HFFc6 (cell line): ENCODE results near the gene TMEM87B. TPM values are rescaled to one million over a fixed set of nuclear protein-coding genes. Genes with fewer than 3 reads are reported as not detected.

Source experiments
- DNase-seq: peaks from one replicate; pipeline ENCODE4 v3.0.0-alpha.2; 2018
- H3K27ac Mint-ChIP-seq: 2 replicates; pipeline ENCODE4 v1.8.0; 2020; ENCODE audit warnings: mild to moderate bottlenecking, mixed read lengths
- H3K27me3 Mint-ChIP-seq: 2 replicates; pipeline ENCODE4 v1.8.0; 2021; ENCODE audit warnings: mild to moderate bottlenecking, moderate library complexity, mixed read lengths; ENCODE audit not compliant: insufficient read depth
- H3K36me3 Mint-ChIP-seq: 2 replicates; pipeline ENCODE4 v1.8.0; 2021; ENCODE audit warnings: low read depth, mixed read lengths
- H3K4me1 Mint-ChIP-seq: 2 replicates; pipeline ENCODE4 v1.8.0; 2020; ENCODE audit warnings: low read depth, mixed read lengths
- H3K4me3 Mint-ChIP-seq: 2 replicates; pipeline ENCODE4 v1.8.0; 2020; ENCODE audit warnings: mild to moderate bottlenecking, moderate library complexity, mixed read lengths
- H3K9me3 Mint-ChIP-seq: 2 replicates; pipeline ENCODE4 v1.8.0; 2020; ENCODE audit warnings: mild to moderate bottlenecking, mixed read lengths
- total RNA-seq, 6 experiments: library from RNA; stranded (reverse); fragmentation: NEBNext Ultra II Directional; extraction: Animal tissue kit (Norgen Biotek cat#: 25700); gene quantifications; 2 replicates in 1 of 6; 3 replicates in 5 of 6; pipeline ENCODE4 v1.2.3, GENCODE V29; 2021
- TF ChIP-seq, protein P1 (sequence below): fragments of 200-600 bp; sonication (generic); IDR thresholded peaks from 2 replicates; pipeline ENCODE4 v1.5.0; 2021; ENCODE audit warnings: antibody characterized with exemption, mild to moderate bottlenecking

The TMEM87B gene
- total RNA-seq, 6 experiments from 2014 or later, result 37.9 to 51.6 (median 39.7) TPM

DNA sequence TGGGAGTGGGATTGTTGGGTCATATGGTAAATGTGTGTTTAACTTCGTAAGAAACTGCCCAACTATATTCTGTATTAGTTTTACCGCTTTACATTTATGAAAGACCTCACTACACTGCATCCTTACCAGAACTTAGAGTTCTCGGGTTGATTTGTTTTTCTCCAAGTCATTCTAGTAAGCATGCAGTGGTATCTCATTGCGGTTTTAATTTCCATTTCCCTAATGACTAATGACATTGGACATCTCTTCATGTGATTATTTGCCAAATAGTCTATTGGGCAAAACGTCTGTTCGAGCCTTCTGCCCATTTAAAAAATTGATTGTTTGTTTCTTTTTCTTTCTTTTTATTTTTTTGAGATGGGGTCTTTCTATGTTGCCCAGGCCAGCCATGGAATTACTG lies 89.9 kb downstream of the TMEM87B start:
- Mint-ChIP-seq H3K36me3 (peaks cover 18% of the 10 kb centered on the region), H3K27ac (no peak overlapping the region), H3K4me3 (no peak overlapping the region), H3K9me3 (no peaks in the 10 kb centered on the region), H3K27me3 (no peaks in the 10 kb centered on the region), H3K4me1 (peaks cover 38% of the 10 kb centered on the region)
- TF ChIP-seq, protein P1, sequence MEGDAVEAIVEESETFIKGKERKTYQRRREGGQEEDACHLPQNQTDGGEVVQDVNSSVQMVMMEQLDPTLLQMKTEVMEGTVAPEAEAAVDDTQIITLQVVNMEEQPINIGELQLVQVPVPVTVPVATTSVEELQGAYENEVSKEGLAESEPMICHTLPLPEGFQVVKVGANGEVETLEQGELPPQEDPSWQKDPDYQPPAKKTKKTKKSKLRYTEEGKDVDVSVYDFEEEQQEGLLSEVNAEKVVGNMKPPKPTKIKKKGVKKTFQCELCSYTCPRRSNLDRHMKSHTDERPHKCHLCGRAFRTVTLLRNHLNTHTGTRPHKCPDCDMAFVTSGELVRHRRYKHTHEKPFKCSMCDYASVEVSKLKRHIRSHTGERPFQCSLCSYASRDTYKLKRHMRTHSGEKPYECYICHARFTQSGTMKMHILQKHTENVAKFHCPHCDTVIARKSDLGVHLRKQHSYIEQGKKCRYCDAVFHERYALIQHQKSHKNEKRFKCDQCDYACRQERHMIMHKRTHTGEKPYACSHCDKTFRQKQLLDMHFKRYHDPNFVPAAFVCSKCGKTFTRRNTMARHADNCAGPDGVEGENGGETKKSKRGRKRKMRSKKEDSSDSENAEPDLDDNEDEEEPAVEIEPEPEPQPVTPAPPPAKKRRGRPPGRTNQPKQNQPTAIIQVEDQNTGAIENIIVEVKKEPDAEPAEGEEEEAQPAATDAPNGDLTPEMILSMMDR, result no peak
- no peak for DNase-seq

DNA sequence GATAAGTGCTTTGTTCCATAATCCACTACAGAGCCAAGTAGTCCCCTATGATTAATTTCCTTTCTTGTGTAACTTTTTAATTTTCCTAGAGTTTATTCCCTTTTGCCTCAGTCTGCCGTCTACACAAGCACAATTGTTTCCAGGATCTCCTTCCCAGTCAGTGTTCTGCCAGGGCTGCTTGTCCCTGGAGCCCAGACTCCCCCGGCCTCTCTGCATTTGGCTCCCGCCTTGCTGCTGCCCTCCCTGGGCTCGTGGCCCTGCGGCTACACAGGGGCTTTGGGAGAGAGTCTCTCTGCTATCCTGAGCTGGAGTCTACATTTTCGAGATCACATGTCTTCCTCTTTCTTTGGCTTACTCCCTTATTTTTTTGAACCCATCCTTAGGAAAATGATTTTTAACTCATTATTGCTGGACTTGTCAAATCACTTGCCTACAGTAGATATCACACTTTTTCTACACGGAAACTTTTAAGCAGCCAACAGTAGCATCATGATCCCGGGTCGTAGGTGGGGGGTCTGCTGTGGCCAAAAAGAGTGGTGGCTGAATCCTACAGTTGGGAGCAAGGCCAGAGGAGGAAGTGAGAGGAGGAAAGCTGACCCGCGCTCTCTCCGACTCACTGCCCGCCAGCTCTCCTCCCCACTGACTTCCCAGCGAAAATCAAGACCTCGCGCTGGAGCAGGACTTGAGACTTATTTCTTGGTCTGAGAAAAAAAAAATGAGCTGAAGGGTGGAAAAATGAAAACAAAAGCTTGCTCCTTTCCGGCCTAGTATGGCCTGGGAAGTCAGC lies 92.5 kb downstream of the TMEM87B start:
- DNase-seq, result no peak
- Mint-ChIP-seq H3K27ac (no peak overlapping the region; the same call in 1 of the 2 replicates), H3K36me3 (peaks cover 18% of the 10 kb centered on the region), H3K4me1 (peaks cover 48% of the 10 kb centered on the region), H3K4me3 (no peak overlapping the region), H3K27me3 (peaks cover 6% of the 10 kb centered on the region; the same call in 1 of the 2 replicates), H3K9me3 (no peaks in the 10 kb centered on the region)
- TF ChIP-seq, protein P1, result no peak

DNA sequence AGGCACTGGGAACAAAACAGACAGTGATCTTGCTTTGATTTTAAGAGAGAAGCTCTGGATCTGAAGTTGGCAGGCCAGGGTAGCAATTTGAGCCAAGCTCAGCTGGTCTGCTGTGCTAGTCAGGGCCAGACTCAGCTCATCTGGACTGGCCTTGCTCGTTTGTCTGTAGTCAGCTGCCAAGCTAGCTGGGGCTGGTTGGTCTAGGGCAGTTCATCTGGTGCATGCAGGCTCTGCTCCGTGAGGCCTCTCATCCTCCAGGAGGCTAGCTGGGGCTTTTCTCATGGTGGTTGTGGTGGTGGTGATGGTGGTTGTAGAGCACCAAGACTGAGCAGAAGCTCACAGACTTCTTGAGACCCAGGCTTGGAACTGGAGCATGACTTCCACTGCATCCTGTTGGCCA lies 93.4 kb downstream of the TMEM87B start:
- Mint-ChIP-seq H3K9me3 (no peaks in the 10 kb centered on the region), H3K4me3 (no peak overlapping the region), H3K36me3 (peaks cover 18% of the 10 kb centered on the region), H3K27ac (peak overlapping the region; percentile 97), H3K4me1 (peaks cover 54% of the 10 kb centered on the region), H3K27me3 (peaks cover 6% of the 10 kb centered on the region; the same call in 1 of the 2 replicates)
- TF ChIP-seq, protein P1, result no peak
- DNase-seq, result no peak

DNA sequence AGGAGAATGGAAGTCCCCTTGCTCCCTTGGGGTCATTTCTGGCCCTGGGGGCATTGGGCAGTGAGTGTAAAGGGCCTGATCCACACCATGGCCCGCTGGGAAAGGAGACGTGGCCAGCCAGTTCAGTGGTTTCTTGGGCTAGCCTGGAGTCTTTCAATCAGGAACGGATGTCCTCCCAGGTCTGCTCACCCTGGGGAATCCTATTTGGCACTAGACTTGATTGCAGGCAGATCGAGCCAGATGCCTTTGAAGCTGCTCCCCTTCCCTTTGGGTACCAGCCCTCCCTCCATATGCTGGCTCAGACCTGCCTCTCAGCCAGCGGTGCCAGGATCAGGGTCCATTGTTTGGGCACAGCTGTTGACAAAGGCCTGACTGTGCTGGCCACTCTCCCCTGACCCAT lies 94.1 kb downstream of the TMEM87B start:
- Mint-ChIP-seq H3K36me3 (peaks cover 18% of the 10 kb centered on the region), H3K4me3 (no peak overlapping the region), H3K4me1 (peaks cover 49% of the 10 kb centered on the region), H3K9me3 (no peaks in the 10 kb centered on the region), H3K27me3 (peaks cover 6% of the 10 kb centered on the region; the same call in 1 of the 2 replicates), H3K27ac (peak overlapping the region; percentile 97)
- no peak for DNase-seq
- TF ChIP-seq, protein P1, result no peak

DNA sequence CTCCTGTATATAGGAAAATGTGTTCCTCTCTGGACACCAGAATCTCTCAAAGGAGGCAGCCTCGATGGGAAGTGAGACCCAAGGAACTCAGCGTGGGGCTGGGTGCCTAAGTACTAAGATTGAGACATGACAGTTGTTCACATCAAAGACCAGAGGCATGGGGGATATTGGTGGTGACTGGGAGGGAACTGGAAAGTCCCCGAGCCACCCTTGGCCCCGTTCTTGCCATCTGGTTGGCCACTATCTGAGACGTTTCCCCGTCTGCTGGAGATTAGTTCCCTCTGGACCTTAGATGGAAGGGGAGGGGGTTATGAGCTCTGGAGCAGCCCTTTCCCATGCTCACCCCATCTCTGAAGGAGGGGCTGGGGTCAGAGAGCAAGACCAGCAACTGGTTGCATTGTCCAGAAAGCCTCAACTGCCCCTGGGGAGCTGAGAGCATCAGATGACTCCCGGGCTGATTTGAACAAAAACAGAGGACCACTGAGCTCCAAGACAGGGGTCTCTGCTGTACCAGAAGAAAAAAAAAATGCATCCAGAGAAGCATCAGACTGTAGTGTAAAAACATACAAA lies 94.9 kb downstream of the TMEM87B start:
- DNase-seq, result no peak
- peaks cover 18% of the 10 kb centered on the region for H3K36me3 Mint-ChIP-seq
- H3K4me1 Mint-ChIP-seq, result peaks cover 49% of the 10 kb centered on the region
- no peaks in the 10 kb centered on the region for H3K9me3 Mint-ChIP-seq
- TF ChIP-seq, protein P1, result no peak
- peak overlapping the region; percentile 50 for H3K4me3 Mint-ChIP-seq
- H3K27me3 Mint-ChIP-seq, result peaks cover 6% of the 10 kb centered on the region; the same call in 1 of the 2 replicates
- peak overlapping the region; percentile 97 for H3K27ac Mint-ChIP-seq
